Smooth muscle cell (in vitro differentiated cells): Measurements from ENCODE around the gene GARIN5A. TPM values are rescaled to one million over a fixed set of nuclear protein-coding genes. Genes with fewer than 3 reads are reported as not detected.

Experiments used
- DNase-seq: peaks from one replicate; lab custom pipeline; 2025; ENCODE audit not compliant: unreplicated experiment; lab: John Stamatoyannopoulos, UW
- H2AFZ ChIP-seq: fragments of 200-600 bp; sonication (generic); 2 replicates; pipeline ENCODE4 v1.6.0; 2016; ENCODE audit warnings: antibody characterized with exemption, low read depth, mild to moderate bottlenecking
- H3F3A ChIP-seq: fragments of 200-600 bp; sonication (generic); 2 replicates; pipeline ENCODE4 v1.6.0; 2017; ENCODE audit warnings: antibody characterized with exemption, low read depth
- H3K27ac ChIP-seq: fragments of 200-600 bp; sonication (generic); 2 replicates; pipeline ENCODE4 v1.5.1; 2016; ENCODE audit warnings: low read depth, mild to moderate bottlenecking
- H3K27me3 ChIP-seq: fragments of 200-600 bp; sonication (generic); 2 replicates; pipeline ENCODE4 v1.6.1; 2016; ENCODE audit warnings: low read depth, mild to moderate bottlenecking
- H3K36me3 ChIP-seq: fragments of 200-600 bp; sonication (generic); 2 replicates; pipeline ENCODE4 v1.5.1; 2016; ENCODE audit warnings: low read depth
- H3K4me1 ChIP-seq: fragments of 200-600 bp; sonication (generic); 2 replicates; pipeline ENCODE4 v1.5.1; 2016; ENCODE audit warnings: low read depth
- H3K4me2 ChIP-seq: fragments of 200-600 bp; sonication (generic); 2 replicates; pipeline ENCODE4 v1.6.0; 2016; ENCODE audit warnings: mild to moderate bottlenecking
- H3K4me3 ChIP-seq: fragments of 200-600 bp; sonication (generic); 2 replicates; pipeline ENCODE4 v1.5.1; 2016; ENCODE audit warnings: mild to moderate bottlenecking
- H3K79me2 ChIP-seq: fragments of 200-600 bp; sonication (generic); 2 replicates; pipeline ENCODE4 v1.6.0; 2016; ENCODE audit warnings: low read depth, mild to moderate bottlenecking
- H3K9ac ChIP-seq: fragments of 200-600 bp; sonication (generic); 2 replicates; pipeline ENCODE4 v1.6.0; 2016; ENCODE audit warnings: low read depth
- H3K9me3 ChIP-seq: fragments of 200-600 bp; sonication (generic); replicated peaks from 2 replicates; pipeline ENCODE4 v1.5.1; 2016; ENCODE audit warnings: low read depth
- H4K20me1 ChIP-seq: fragments of 200-600 bp; sonication (generic); 2 replicates; pipeline ENCODE4 v1.6.0; 2016; ENCODE audit warnings: low read depth
- WGBS: methylation state at CpG from one replicate; pipeline ENCODE4 v1.1.7; 2016; ENCODE audit warnings: low lambda C conversion rate; 5-methylcytosine and 5-hydroxymethylcytosine counted together
- polyA plus RNA-seq: library from polyadenylated mRNA; unstranded; fragments of >200 nt; fragmentation: Nextera tagmentation; extraction: Ambion mirVana; gene quantifications from 2 replicates; pipeline ENCODE4 v1.2.1, GENCODE V29; 2016
- total RNA-seq: library from RNA; depleted of rRNA; stranded (reverse); fragments of >200 nt; gene quantifications from 2 replicates; pipeline ENCODE4 v1.2.3, GENCODE V29; 2014
- TF ChIP-seq, protein P1 (sequence below): fragments of 200-600 bp; sonication (generic); IDR thresholded peaks from 2 replicates; pipeline ENCODE4 v1.5.1; 2017; ENCODE audit warnings: borderline replicate concordance, mild to moderate bottlenecking, antibody characterized with exemption; ENCODE audit not compliant: insufficient read depth, poor library complexity, severe bottlenecking

Gene GARIN5A
- total and polyA plus RNA-seq, 2 experiments from 2014 or later, result 1.7 to 2.1 TPM

- no peaks in the 10 kb centered on the region for H3K36me3 ChIP-seq
- DNase-seq, result no peak
- H3K4me2 ChIP-seq, result peak overlapping the region; percentile 90
- H3K9me3 ChIP-seq, result no peaks in the 10 kb centered on the region
- no peaks in the 10 kb centered on the region for H3K79me2 ChIP-seq
- no peaks in the 10 kb centered on the region for H4K20me1 ChIP-seq
- no peak overlapping the region for H3K27ac ChIP-seq
- TF ChIP-seq, protein P1, sequence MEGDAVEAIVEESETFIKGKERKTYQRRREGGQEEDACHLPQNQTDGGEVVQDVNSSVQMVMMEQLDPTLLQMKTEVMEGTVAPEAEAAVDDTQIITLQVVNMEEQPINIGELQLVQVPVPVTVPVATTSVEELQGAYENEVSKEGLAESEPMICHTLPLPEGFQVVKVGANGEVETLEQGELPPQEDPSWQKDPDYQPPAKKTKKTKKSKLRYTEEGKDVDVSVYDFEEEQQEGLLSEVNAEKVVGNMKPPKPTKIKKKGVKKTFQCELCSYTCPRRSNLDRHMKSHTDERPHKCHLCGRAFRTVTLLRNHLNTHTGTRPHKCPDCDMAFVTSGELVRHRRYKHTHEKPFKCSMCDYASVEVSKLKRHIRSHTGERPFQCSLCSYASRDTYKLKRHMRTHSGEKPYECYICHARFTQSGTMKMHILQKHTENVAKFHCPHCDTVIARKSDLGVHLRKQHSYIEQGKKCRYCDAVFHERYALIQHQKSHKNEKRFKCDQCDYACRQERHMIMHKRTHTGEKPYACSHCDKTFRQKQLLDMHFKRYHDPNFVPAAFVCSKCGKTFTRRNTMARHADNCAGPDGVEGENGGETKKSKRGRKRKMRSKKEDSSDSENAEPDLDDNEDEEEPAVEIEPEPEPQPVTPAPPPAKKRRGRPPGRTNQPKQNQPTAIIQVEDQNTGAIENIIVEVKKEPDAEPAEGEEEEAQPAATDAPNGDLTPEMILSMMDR, result no peak
- peaks cover 9% of the 10 kb centered on the region for H3K4me1 ChIP-seq
- no peaks in the 10 kb centered on the region for H3K27me3 ChIP-seq
- H2AFZ ChIP-seq, result peak overlapping the region; percentile 90
- no peak overlapping the region for H3K9ac ChIP-seq
- peak overlapping the region; percentile 73 for H3K4me3 ChIP-seq
- no peaks in the 10 kb centered on the region for H3F3A ChIP-seq
- WGBS, result 58% methylated on average over 13 of the region's 13 CpGs
Measured at GRCh38 chr19:50430888-50431342, 45.7 kb downstream of the GARIN5A start.

DNA sequence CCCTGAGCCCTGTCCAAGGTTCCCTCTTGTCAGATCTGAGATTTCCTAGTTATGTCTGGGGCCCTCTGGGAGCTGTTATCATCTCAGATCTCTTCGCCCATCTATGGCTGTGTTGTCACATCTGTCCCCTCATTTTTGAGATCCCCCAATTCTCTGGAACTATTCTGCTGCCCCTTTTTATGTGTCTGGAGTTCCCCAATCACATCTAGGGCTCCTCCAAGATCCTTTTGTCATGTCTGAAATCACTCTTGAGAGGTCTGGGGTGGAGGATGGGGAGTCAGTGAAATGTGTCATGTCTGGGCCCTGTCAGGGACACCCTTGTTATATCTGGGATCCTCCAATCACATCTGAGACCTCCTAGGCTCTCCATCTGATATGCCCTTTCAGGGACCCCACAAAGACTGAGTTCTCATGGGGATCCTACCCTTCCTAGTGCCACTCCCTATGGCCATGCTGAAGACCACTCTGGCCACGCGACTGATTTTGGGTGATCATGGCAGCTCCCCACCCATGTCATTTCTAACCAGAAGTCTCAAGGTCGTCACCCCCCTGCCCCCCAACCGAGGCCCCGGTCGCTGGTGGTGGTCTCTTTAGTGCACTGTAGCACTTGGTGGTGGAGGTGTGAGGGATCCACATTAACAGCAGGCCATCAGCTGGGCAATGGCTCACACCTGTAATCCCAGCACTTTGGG, 47.7 kb downstream of the GARIN5A start:
- H3K27me3 ChIP-seq, result no peaks in the 10 kb centered on the region
- WGBS, result 87% methylated on average over 7 of the region's 7 CpGs
- H3F3A ChIP-seq, result no peaks in the 10 kb centered on the region
- no peaks in the 10 kb centered on the region for H3K36me3 ChIP-seq
- no peak overlapping the region for H3K4me3 ChIP-seq
- H2AFZ ChIP-seq, result no peak overlapping the region
- no peaks in the 10 kb centered on the region for H3K79me2 ChIP-seq
- H3K9me3 ChIP-seq, result no peaks in the 10 kb centered on the region
- H4K20me1 ChIP-seq, result no peaks in the 10 kb centered on the region
- no peak overlapping the region for H3K27ac ChIP-seq
- no peak overlapping the region for H3K9ac ChIP-seq
- TF ChIP-seq, protein P1, result no peak
- DNase-seq, result no peak
- H3K4me2 ChIP-seq, result no peak overlapping the region
- H3K4me1 ChIP-seq, result peaks cover 9% of the 10 kb centered on the region

DNA sequence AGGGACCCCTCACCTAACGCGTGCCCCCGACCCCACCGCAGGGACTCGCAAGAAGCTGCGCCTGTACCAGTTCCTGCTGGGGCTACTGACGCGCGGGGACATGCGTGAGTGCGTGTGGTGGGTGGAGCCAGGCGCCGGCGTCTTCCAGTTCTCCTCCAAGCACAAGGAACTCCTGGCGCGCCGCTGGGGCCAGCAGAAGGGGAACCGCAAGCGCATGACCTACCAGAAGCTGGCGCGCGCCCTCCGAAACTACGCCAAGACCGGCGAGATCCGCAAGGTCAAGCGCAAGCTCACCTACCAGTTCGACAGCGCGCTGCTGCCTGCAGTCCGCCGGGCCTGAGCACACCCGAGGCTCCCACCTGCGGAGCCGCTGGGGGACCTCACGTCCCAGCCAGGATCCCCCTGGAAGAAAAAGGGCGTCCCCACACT, 48.6 kb downstream of the GARIN5A start:
- no peaks in the 10 kb centered on the region for H3F3A ChIP-seq
- TF ChIP-seq, protein P1, result no peak
- no peak overlapping the region for H3K27ac ChIP-seq
- no peaks in the 10 kb centered on the region for H3K27me3 ChIP-seq
- no peaks in the 10 kb centered on the region for H3K79me2 ChIP-seq
- no peaks in the 10 kb centered on the region for H3K36me3 ChIP-seq
- WGBS, result 24% methylated on average over 31 of the region's 38 CpGs
- H3K9ac ChIP-seq, result no peak overlapping the region
- H2AFZ ChIP-seq, result no peak overlapping the region
- peak overlapping the region; percentile 40 for H3K4me3 ChIP-seq
- H3K9me3 ChIP-seq, result no peaks in the 10 kb centered on the region
- H4K20me1 ChIP-seq, result no peaks in the 10 kb centered on the region
- DNase-seq, result peak; percentile 19
- peaks cover 9% of the 10 kb centered on the region for H3K4me1 ChIP-seq
- H3K4me2 ChIP-seq, result peak overlapping the region; percentile 75
